SK-N-SH (cell line): ENCODE results near the gene RLBP1. TPM values are rescaled to one million over a fixed set of nuclear protein-coding genes. Genes with fewer than 3 reads are reported as not detected.

Experiments
- CTCF ChIA-PET: fragments of 300-600, 350-600 bp; formaldehyde crosslinking; extraction: SDS; loops from one replicate; lab custom pipeline; 2021; lab: Yijun Ruan, JAX
- POLR2A ChIA-PET: fragments of 350-600 bp; sonication (Branson Sonifier 250); formaldehyde crosslinking; extraction: SDS; loops from one replicate; lab custom pipeline; 2020; ENCODE audit warnings: antibody characterized with exemption, inconsistent platforms; lab: Yijun Ruan, JAX
- DNase-seq: peaks from one replicate; pipeline ENCODE4 v3.0.0; 2012
- H2AFZ ChIP-seq: fragments of 200-600 bp; sonication (generic); 2 replicates; pipeline ENCODE4 v1.8.1; 2016; ENCODE audit warnings: antibody characterized with exemption, mild to moderate bottlenecking, low read depth
- H3F3A ChIP-seq: fragments of 200-600 bp; sonication (generic); replicated peaks from 2 replicates; pipeline ENCODE3; 2016; ENCODE audit warnings: antibody characterized with exemption, mild to moderate bottlenecking; ENCODE audit not compliant: insufficient read depth
- H3K27ac ChIP-seq, 2 experiments: fragments of 200-500 bp in 1 of 2; fragments of 200-600 bp in 1 of 2; sonication (Bioruptor generic) in 1 of 2; sonication (generic), shearing (Covaris generic) in 1 of 2; 2 replicates each; pipeline versions ENCODE4 v1.5.1 to v1.6.1; 2014 to 2016; ENCODE audit warnings: low read depth in 2 of 2, inconsistent platforms in 1 of 2, low read length in 1 of 2, mild to moderate bottlenecking in 1 of 2, mixed read lengths in 1 of 2
- H3K27me3 ChIP-seq: fragments of 200-600 bp; sonication (generic), shearing (Covaris generic); 2 replicates; pipeline ENCODE4 v1.6.1; 2016; ENCODE audit warnings: mixed run types; ENCODE audit not compliant: insufficient read depth
- H3K36me3 ChIP-seq, 2 experiments: fragments of 200-500 bp in 1 of 2; fragments of 200-600 bp in 1 of 2; sonication (Bioruptor generic) in 1 of 2; sonication (generic) in 1 of 2; replicated peaks in 1 of 2; 2 replicates each; pipeline versions ENCODE3 to v1.5.1; 2014 to 2016; ENCODE audit warnings: low read length in 1 of 2, mild to moderate bottlenecking in 1 of 2; ENCODE audit not compliant: insufficient read depth in 2 of 2, control insufficient read depth in 1 of 2
- H3K4me1 ChIP-seq, 2 experiments: fragments of 200-500 bp in 1 of 2; fragments of 200-600 bp in 1 of 2; sonication (Bioruptor generic) in 1 of 2; sonication (generic), shearing (Covaris generic) in 1 of 2; 2 replicates each; pipeline versions ENCODE4 v1.5.1 to v1.6.1; 2014 to 2016; ENCODE audit warnings: low read depth in 1 of 2, low read length in 1 of 2, mixed run types in 1 of 2; ENCODE audit not compliant: insufficient read depth in 2 of 2, control insufficient read depth in 1 of 2
- H3K4me2 ChIP-seq: fragments of 200-600 bp; sonication (generic), shearing (Covaris generic); 2 replicates; pipeline ENCODE4 v1.6.1; 2017; ENCODE audit warnings: mixed run types
- H3K4me3 ChIP-seq, 2 experiments: fragments of 200-500 bp in 1 of 2; fragments of 200-600 bp in 1 of 2; sonication (Bioruptor generic) in 1 of 2; sonication (generic), shearing (Covaris generic) in 1 of 2; 2 replicates each; pipeline versions ENCODE4 v1.5.1 to v1.8.1; 2014 to 2016; ENCODE audit warnings: low read depth in 2 of 2, inconsistent platforms in 1 of 2, low read length in 1 of 2, mild to moderate bottlenecking in 1 of 2, mixed read lengths in 1 of 2, moderate library complexity in 1 of 2
- H3K79me2 ChIP-seq: fragments of 200-600 bp; sonication (generic); 2 replicates; pipeline ENCODE4 v1.8.1; 2017; ENCODE audit warnings: mild to moderate bottlenecking; ENCODE audit not compliant: insufficient read depth
- H3K9ac ChIP-seq: fragments of 200-600 bp; sonication (generic); 2 replicates; pipeline ENCODE4 v1.6.1; 2017; ENCODE audit warnings: mixed run types
- H3K9me2 ChIP-seq: fragments of 200-600 bp; sonication (generic); 2 replicates; pipeline ENCODE4 v1.6.1; 2017; ENCODE audit warnings: mixed run types
- H3K9me3 ChIP-seq: fragments of 200-600 bp; sonication (generic); 2 replicates; pipeline ENCODE4 v1.6.1; 2017; ENCODE audit warnings: mixed run types, mild to moderate bottlenecking, moderate library complexity
- H4K20me1 ChIP-seq: fragments of 200-600 bp; sonication (generic); 2 replicates; pipeline ENCODE4 v1.6.1; 2017; ENCODE audit warnings: mild to moderate bottlenecking, mixed run types; ENCODE audit not compliant: insufficient read depth
- CHD2 ChIP-seq: fragments of 150-350 bp; IDR thresholded peaks from 2 replicates; pipeline ENCODE4 v1.6.1; 2018; ENCODE audit warnings: low read length; ENCODE audit not compliant: partially characterized antibody
- EP300 ChIP-seq, 2 experiments: IDR thresholded peaks; 2 replicates each; pipeline versions ENCODE4 v1.4.0 to v1.6.1; 2012; ENCODE audit warnings: borderline replicate concordance in 1 of 2, low read depth in 1 of 2, low read length in 1 of 2
- EZH2phosphoT487 ChIP-seq: fragments of 200-600 bp; sonication (generic); IDR thresholded peaks from 2 replicates; pipeline ENCODE4 v1.6.1; 2017; ENCODE audit warnings: low read depth, mixed run types, mild to moderate bottlenecking, antibody characterized with exemption, moderate library complexity, borderline replicate concordance
- GABPA ChIP-seq: IDR thresholded peaks from 2 replicates; pipeline ENCODE4 v1.4.0; 2012; ENCODE audit warnings: low read depth, mild to moderate bottlenecking
- JUND ChIP-seq: IDR thresholded peaks from 2 replicates; pipeline ENCODE4 v1.4.0; 2012
- MEF2A ChIP-seq: IDR thresholded peaks from 2 replicates; pipeline ENCODE4 v1.4.0; 2012; ENCODE audit warnings: low read depth, borderline replicate concordance
- NFIC ChIP-seq: IDR thresholded peaks from 2 replicates; pipeline ENCODE4 v1.4.0; 2012; ENCODE audit warnings: borderline replicate concordance
- PBX3 ChIP-seq: IDR thresholded peaks from 2 replicates; pipeline ENCODE4; 2012
- RAD21 ChIP-seq: IDR thresholded peaks from 2 replicates; pipeline ENCODE4 v1.6.1; 2012; ENCODE audit warnings: mild to moderate bottlenecking, low read length
- RCOR1 ChIP-seq: fragments of 150-350 bp; IDR thresholded peaks from 2 replicates; pipeline ENCODE4 v1.6.1; 2017; ENCODE audit warnings: antibody characterized with exemption, low read length
- REST ChIP-seq: IDR thresholded peaks from 2 replicates; pipeline ENCODE4 v1.6.1; 2012; ENCODE audit warnings: mild to moderate bottlenecking, low read depth, low read length, moderate library complexity
- RXRA ChIP-seq: IDR thresholded peaks from 2 replicates; pipeline ENCODE4 v1.4.0; 2012; ENCODE audit warnings: low read depth, mild to moderate bottlenecking, borderline replicate concordance
- SIN3A ChIP-seq: IDR thresholded peaks from 2 replicates; pipeline ENCODE4 v1.6.1; 2012; ENCODE audit warnings: low read depth, mild to moderate bottlenecking, low read length, moderate library complexity, borderline replicate concordance
- SMC3 ChIP-seq: IDR thresholded peaks from 2 replicates; pipeline ENCODE4 v1.6.1; 2012; ENCODE audit warnings: low read depth, low read length, improper control_type of control experiment
- TCF12 ChIP-seq: IDR thresholded peaks from 2 replicates; pipeline ENCODE4 v1.4.0; 2012
- TEAD4 ChIP-seq: IDR thresholded peaks from 2 replicates; pipeline ENCODE4 v1.4.0; 2012; ENCODE audit warnings: mild to moderate bottlenecking, borderline replicate concordance; ENCODE audit not compliant: insufficient read depth
- YY1 ChIP-seq: IDR thresholded peaks from 2 replicates; pipeline ENCODE4 v1.4.0; 2012; ENCODE audit warnings: low read depth, mild to moderate bottlenecking
- WGBS: methylation state at CpG from one replicate; pipeline ENCODE4 v1.1.6; 2017; ENCODE audit warnings: low lambda C conversion rate; 5-methylcytosine and 5-hydroxymethylcytosine counted together
- polyA plus RNA-seq, 3 experiments: library from polyadenylated mRNA; depleted of rRNA; stranded (reverse); fragments of >200 nt; gene quantifications; 2 replicates each; pipeline ENCODE4 v1.2.3, GENCODE V29; 2012
- TF ChIP-seq, protein P1 (sequence below): IDR thresholded peaks from 2 replicates; pipeline ENCODE4 v1.4.0; 2012; ENCODE audit warnings: low read depth, borderline replicate concordance
- TF ChIP-seq, protein P2 (sequence below): IDR thresholded peaks from 2 replicates; pipeline ENCODE4 v1.4.0; 2012; ENCODE audit warnings: low read depth, borderline replicate concordance
- TF ChIP-seq, protein P3 (sequence below): fragments of 200-600 bp; sonication (generic); IDR thresholded peaks from 2 replicates; pipeline ENCODE4 v1.6.1; 2017; ENCODE audit warnings: antibody characterized with exemption, mild to moderate bottlenecking, moderate library complexity
- TF ChIP-seq, protein P4 (sequence below): fragments of 150-350 bp; IDR thresholded peaks from 2 replicates; pipeline ENCODE4 v1.6.1; 2017; ENCODE audit warnings: antibody characterized with exemption, low read length, low read depth, borderline replicate concordance
- TF ChIP-seq, protein P5 (sequence below): IDR thresholded peaks from 2 replicates; pipeline ENCODE4 v1.4.0; 2012; ENCODE audit warnings: low read depth

The RLBP1 gene
- polyA plus RNA-seq, 1 of the 3 experiments (the other 2 are of a cell fraction), result not detected

GRCh38 chr15:89177633-89178306 lies 43.6 kb downstream of the RLBP1 start:
- H3K4me1 ChIP-seq, result peaks cover 0 to 2% of the 10 kb centered on the region in 2 experiments; a peak in 1 of 4 replicates
- H3K27me3 ChIP-seq, result no peaks in the 10 kb centered on the region
- peak; percentile 55 for DNase-seq
- POLR2A ChIA-PET, result no interaction called here
- no peaks in the 10 kb centered on the region for H3K79me2 ChIP-seq
- H2AFZ ChIP-seq, result no peak overlapping the region
- H3K9me2 ChIP-seq, result no peaks in the 10 kb centered on the region
- H3K4me2 ChIP-seq, result no peak overlapping the region
- WGBS, result 6% methylated on average over 6 of the region's 6 CpGs
- no peak overlapping the region for H3K27ac ChIP-seq
- no peaks in the 10 kb centered on the region for H4K20me1 ChIP-seq
- H3K36me3 ChIP-seq, result peaks cover 8 to 47% of the 10 kb centered on the region in 2 experiments
- H3K9ac ChIP-seq, result no peak overlapping the region
- no peaks in the 10 kb centered on the region for H3K9me3 ChIP-seq
- peak overlapping the region in 1 of 2 experiments; percentile 9; a peak in 1 of 4 replicates for H3K4me3 ChIP-seq
- H3F3A ChIP-seq, result no peaks in the 10 kb centered on the region
- CTCF ChIA-PET, result interaction anchor here (0.6 to 13.4 kb wide), 55 partner anchors 8 to 524 kb away, joined by 3 to 363 read pairs (median 5); partner anchors contain the start of gene ABHD2
- TF ChIP-seq CHD2 (no peak), EZH2phosphoT487 (no peak), TCF12 (no peak), JUND (no peak), MEF2A (no peak), TEAD4 (no peak), PBX3 (peak; percentile 53), EP300 (IDR thresholded peaks at IDR 0.05; ENCODE audit: borderline replicate concordance in 1 of 2, low read depth in 1 of 2, low read length in 1 of 2) (no peak), RCOR1 (no peak), SMC3 (peak; percentile 86), RAD21 (peak; percentile 85), REST (0 out of 2 replicates have a peak, but pooled peaks have one; percentile 8), NFIC (no peak), YY1 (no peak), SIN3A (no peak), RXRA (no peak), GABPA (no peak)
- TF ChIP-seq, protein P1, sequence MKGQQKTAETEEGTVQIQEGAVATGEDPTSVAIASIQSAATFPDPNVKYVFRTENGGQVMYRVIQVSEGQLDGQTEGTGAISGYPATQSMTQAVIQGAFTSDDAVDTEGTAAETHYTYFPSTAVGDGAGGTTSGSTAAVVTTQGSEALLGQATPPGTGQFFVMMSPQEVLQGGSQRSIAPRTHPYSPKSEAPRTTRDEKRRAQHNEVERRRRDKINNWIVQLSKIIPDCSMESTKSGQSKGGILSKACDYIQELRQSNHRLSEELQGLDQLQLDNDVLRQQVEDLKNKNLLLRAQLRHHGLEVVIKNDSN, result no peak
- TF ChIP-seq, protein P2, sequence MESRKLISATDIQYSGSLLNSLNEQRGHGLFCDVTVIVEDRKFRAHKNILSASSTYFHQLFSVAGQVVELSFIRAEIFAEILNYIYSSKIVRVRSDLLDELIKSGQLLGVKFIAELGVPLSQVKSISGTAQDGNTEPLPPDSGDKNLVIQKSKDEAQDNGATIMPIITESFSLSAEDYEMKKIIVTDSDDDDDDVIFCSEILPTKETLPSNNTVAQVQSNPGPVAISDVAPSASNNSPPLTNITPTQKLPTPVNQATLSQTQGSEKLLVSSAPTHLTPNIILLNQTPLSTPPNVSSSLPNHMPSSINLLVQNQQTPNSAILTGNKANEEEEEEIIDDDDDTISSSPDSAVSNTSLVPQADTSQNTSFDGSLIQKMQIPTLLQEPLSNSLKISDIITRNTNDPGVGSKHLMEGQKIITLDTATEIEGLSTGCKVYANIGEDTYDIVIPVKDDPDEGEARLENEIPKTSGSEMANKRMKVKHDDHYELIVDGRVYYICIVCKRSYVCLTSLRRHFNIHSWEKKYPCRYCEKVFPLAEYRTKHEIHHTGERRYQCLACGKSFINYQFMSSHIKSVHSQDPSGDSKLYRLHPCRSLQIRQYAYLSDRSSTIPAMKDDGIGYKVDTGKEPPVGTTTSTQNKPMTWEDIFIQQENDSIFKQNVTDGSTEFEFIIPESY, result no peak
- TF ChIP-seq, protein P3, sequence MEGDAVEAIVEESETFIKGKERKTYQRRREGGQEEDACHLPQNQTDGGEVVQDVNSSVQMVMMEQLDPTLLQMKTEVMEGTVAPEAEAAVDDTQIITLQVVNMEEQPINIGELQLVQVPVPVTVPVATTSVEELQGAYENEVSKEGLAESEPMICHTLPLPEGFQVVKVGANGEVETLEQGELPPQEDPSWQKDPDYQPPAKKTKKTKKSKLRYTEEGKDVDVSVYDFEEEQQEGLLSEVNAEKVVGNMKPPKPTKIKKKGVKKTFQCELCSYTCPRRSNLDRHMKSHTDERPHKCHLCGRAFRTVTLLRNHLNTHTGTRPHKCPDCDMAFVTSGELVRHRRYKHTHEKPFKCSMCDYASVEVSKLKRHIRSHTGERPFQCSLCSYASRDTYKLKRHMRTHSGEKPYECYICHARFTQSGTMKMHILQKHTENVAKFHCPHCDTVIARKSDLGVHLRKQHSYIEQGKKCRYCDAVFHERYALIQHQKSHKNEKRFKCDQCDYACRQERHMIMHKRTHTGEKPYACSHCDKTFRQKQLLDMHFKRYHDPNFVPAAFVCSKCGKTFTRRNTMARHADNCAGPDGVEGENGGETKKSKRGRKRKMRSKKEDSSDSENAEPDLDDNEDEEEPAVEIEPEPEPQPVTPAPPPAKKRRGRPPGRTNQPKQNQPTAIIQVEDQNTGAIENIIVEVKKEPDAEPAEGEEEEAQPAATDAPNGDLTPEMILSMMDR, result peak; percentile 94
- TF ChIP-seq, protein P4, sequence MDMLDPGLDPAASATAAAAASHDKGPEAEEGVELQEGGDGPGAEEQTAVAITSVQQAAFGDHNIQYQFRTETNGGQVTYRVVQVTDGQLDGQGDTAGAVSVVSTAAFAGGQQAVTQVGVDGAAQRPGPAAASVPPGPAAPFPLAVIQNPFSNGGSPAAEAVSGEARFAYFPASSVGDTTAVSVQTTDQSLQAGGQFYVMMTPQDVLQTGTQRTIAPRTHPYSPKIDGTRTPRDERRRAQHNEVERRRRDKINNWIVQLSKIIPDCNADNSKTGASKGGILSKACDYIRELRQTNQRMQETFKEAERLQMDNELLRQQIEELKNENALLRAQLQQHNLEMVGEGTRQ, result 0 out of 2 replicates have a peak, but pooled peaks have one; percentile 10
- TF ChIP-seq, protein P5, sequence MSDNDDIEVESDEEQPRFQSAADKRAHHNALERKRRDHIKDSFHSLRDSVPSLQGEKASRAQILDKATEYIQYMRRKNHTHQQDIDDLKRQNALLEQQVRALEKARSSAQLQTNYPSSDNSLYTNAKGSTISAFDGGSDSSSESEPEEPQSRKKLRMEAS, result no peak
